Measurements from ENCODE around the gene MICAL3. TPM values are rescaled to one million over a fixed set of nuclear protein-coding genes. Genes with fewer than 3 reads are reported as not detected.

MICAL3 gene
- total RNA-seq, 1 donor, result 11.0 TPM

- H3K9me3 ChIP-seq (ENCODE audit: low read depth, low read length), result no peaks in the 10 kb centered on the region
- H3K4me1 ChIP-seq (ENCODE audit: insufficient read depth, low read length), result no peaks in the 10 kb centered on the region
- no peaks in the 10 kb centered on the region for H3K27me3 ChIP-seq (ENCODE audit: insufficient read depth, low read length)
- H3K4me3 ChIP-seq (ENCODE audit: low read length), result no peak overlapping the region
Observed at GRCh38 chr22:17845327-17845726, 179.0 kb downstream of the MICAL3 start.

GRCh38 chr22:17844150-17844549 is 180.2 kb downstream of the MICAL3 start:
- Histone ChIP-seq H3K4me3 (ENCODE audit: low read length) (no peak overlapping the region), H3K4me1 (ENCODE audit: insufficient read depth, low read length) (no peaks in the 10 kb centered on the region), H3K27me3 (ENCODE audit: insufficient read depth, low read length) (no peaks in the 10 kb centered on the region), H3K9me3 (ENCODE audit: low read depth, low read length) (no peaks in the 10 kb centered on the region)

- H3K4me1 ChIP-seq (ENCODE audit: insufficient read depth, low read length), result no peaks in the 10 kb centered on the region
- H3K9me3 ChIP-seq (ENCODE audit: low read depth, low read length), result no peaks in the 10 kb centered on the region
- no peak overlapping the region for H3K4me3 ChIP-seq (ENCODE audit: low read length)
- H3K27me3 ChIP-seq (ENCODE audit: insufficient read depth, low read length), result no peaks in the 10 kb centered on the region
Observed at GRCh38 chr22:17842386-17842785, 182.0 kb downstream of the MICAL3 start.

GRCh38 chr22:17841836-17842235 is 182.5 kb downstream of the MICAL3 start:
- Histone ChIP-seq H3K4me1 (ENCODE audit: insufficient read depth, low read length) (no peaks in the 10 kb centered on the region), H3K9me3 (ENCODE audit: low read depth, low read length) (no peaks in the 10 kb centered on the region), H3K27me3 (ENCODE audit: insufficient read depth, low read length) (no peaks in the 10 kb centered on the region), H3K4me3 (ENCODE audit: low read length) (no peak overlapping the region)

GRCh38 chr22:17838180-17838865 is 186.0 kb downstream of the MICAL3 start:
- no peak overlapping the region for H3K4me3 ChIP-seq (ENCODE audit: low read length)
- H3K27me3 ChIP-seq (ENCODE audit: insufficient read depth, low read length), result no peaks in the 10 kb centered on the region
- no peaks in the 10 kb centered on the region for H3K4me1 ChIP-seq (ENCODE audit: insufficient read depth, low read length)
- no peaks in the 10 kb centered on the region for H3K9me3 ChIP-seq (ENCODE audit: low read depth, low read length)

- Histone ChIP-seq H3K9me3 (ENCODE audit: low read depth, low read length) (no peaks in the 10 kb centered on the region), H3K4me3 (ENCODE audit: low read length) (no peak overlapping the region), H3K27me3 (ENCODE audit: insufficient read depth, low read length) (no peaks in the 10 kb centered on the region), H3K4me1 (ENCODE audit: insufficient read depth, low read length) (no peaks in the 10 kb centered on the region)
Observed at GRCh38 chr22:17836992-17837742, 187.2 kb downstream of the MICAL3 start.

GRCh38 chr22:17835256-17835655 is 189.1 kb downstream of the MICAL3 start:
- Histone ChIP-seq H3K4me1 (ENCODE audit: insufficient read depth, low read length) (no peaks in the 10 kb centered on the region), H3K27me3 (ENCODE audit: insufficient read depth, low read length) (no peaks in the 10 kb centered on the region), H3K4me3 (ENCODE audit: low read length) (no peak overlapping the region), H3K9me3 (ENCODE audit: low read depth, low read length) (no peaks in the 10 kb centered on the region)

GRCh38 chr22:17833489-17833888 is 190.9 kb downstream of the MICAL3 start:
- no peaks in the 10 kb centered on the region for H3K9me3 ChIP-seq (ENCODE audit: low read depth, low read length)
- no peaks in the 10 kb centered on the region for H3K27me3 ChIP-seq (ENCODE audit: insufficient read depth, low read length)
- H3K4me1 ChIP-seq (ENCODE audit: insufficient read depth, low read length), result no peaks in the 10 kb centered on the region
- H3K4me3 ChIP-seq (ENCODE audit: low read length), result no peak overlapping the region

- H3K4me1 ChIP-seq (ENCODE audit: insufficient read depth, low read length), result no peaks in the 10 kb centered on the region
- no peak overlapping the region for H3K4me3 ChIP-seq (ENCODE audit: low read length)
- no peaks in the 10 kb centered on the region for H3K9me3 ChIP-seq (ENCODE audit: low read depth, low read length)
- H3K27me3 ChIP-seq (ENCODE audit: insufficient read depth, low read length), result no peaks in the 10 kb centered on the region
Observed at GRCh38 chr22:17832665-17833064, 191.7 kb downstream of the MICAL3 start.

- no peaks in the 10 kb centered on the region for H3K9me3 ChIP-seq (ENCODE audit: low read depth, low read length)
- H3K4me1 ChIP-seq (ENCODE audit: insufficient read depth, low read length), result no peaks in the 10 kb centered on the region
- no peaks in the 10 kb centered on the region for H3K27me3 ChIP-seq (ENCODE audit: insufficient read depth, low read length)
- H3K4me3 ChIP-seq (ENCODE audit: low read length), result no peak overlapping the region
Observed at GRCh38 chr22:17831501-17832251, 192.7 kb downstream of the MICAL3 start.

- Histone ChIP-seq H3K9me3 (ENCODE audit: low read depth, low read length) (no peaks in the 10 kb centered on the region), H3K4me1 (ENCODE audit: insufficient read depth, low read length) (no peaks in the 10 kb centered on the region), H3K4me3 (ENCODE audit: low read length) (no peak overlapping the region), H3K27me3 (ENCODE audit: insufficient read depth, low read length) (no peaks in the 10 kb centered on the region)
Observed at GRCh38 chr22:17830043-17830961, 194.1 kb downstream of the MICAL3 start.

- Histone ChIP-seq H3K9me3 (ENCODE audit: low read depth, low read length) (no peaks in the 10 kb centered on the region), H3K4me1 (ENCODE audit: insufficient read depth, low read length) (no peaks in the 10 kb centered on the region), H3K4me3 (ENCODE audit: low read length) (no peak overlapping the region), H3K27me3 (ENCODE audit: insufficient read depth, low read length) (no peaks in the 10 kb centered on the region)
Observed at GRCh38 chr22:17829695-17830042, 194.7 kb downstream of the MICAL3 start.

GRCh38 chr22:17828502-17829080 is 195.8 kb downstream of the MICAL3 start:
- Histone ChIP-seq H3K27me3 (ENCODE audit: insufficient read depth, low read length) (no peaks in the 10 kb centered on the region), H3K9me3 (ENCODE audit: low read depth, low read length) (no peaks in the 10 kb centered on the region), H3K4me3 (ENCODE audit: low read length) (no peak overlapping the region), H3K4me1 (ENCODE audit: insufficient read depth, low read length) (no peaks in the 10 kb centered on the region)

GRCh38 chr22:17827466-17827865 is 196.9 kb downstream of the MICAL3 start:
- Histone ChIP-seq H3K4me3 (ENCODE audit: low read length) (no peak overlapping the region), H3K9me3 (ENCODE audit: low read depth, low read length) (no peaks in the 10 kb centered on the region), H3K4me1 (ENCODE audit: insufficient read depth, low read length) (no peaks in the 10 kb centered on the region), H3K27me3 (ENCODE audit: insufficient read depth, low read length) (no peaks in the 10 kb centered on the region)
